HEK293 (cell line): Measurements from ENCODE around the gene POMP.

Experiments used
- CTCF ChIA-PET: fragments of 350-600 bp; formaldehyde crosslinking; extraction: SDS; loops from one replicate; lab custom pipeline; 2021; ENCODE audit warnings: antibody characterized with exemption; lab: Yijun Ruan, JAX
- POLR2A ChIA-PET: fragments of 300-600 bp; formaldehyde crosslinking; extraction: SDS; loops from one replicate; lab custom pipeline; 2020; ENCODE audit warnings: antibody characterized with exemption, inconsistent platforms; lab: Yijun Ruan, JAX
- H3K27ac ChIP-seq: fragments of 200-500 bp; sonication (Bioruptor generic); 2 replicates; pipeline ENCODE4 v1.5.1; 2014; ENCODE audit warnings: low read depth, low read length, control low read depth, inconsistent platforms; ENCODE audit errors: extremely low read depth
- H3K36me3 ChIP-seq, 2 experiments: fragments of 200-500 bp in 1 of 2; sonication (Bioruptor generic) in 1 of 2; 1 replicate in 1 of 2; 2 replicates in 1 of 2; pipeline ENCODE4 v1.5.1; 2014 to 2017; ENCODE audit warnings: inconsistent platforms in 2 of 2, low read length in 2 of 2; ENCODE audit not compliant: control insufficient read depth in 2 of 2, insufficient read depth in 1 of 2
- H3K4me1 ChIP-seq: fragments of 200-500 bp; sonication (Bioruptor generic); 2 replicates; pipeline ENCODE4 v1.5.1; 2014; ENCODE audit warnings: mild to moderate bottlenecking, low read length, inconsistent platforms; ENCODE audit not compliant: control insufficient read depth, insufficient read depth
- H3K4me3 ChIP-seq: 2 replicates; pipeline ENCODE4 v1.5.1; 2011; ENCODE audit warnings: low read depth, mild to moderate bottlenecking, control low read depth, low read length, moderate library complexity
- H3K9me3 ChIP-seq: fragments of 200-500 bp; sonication (Bioruptor generic); 2 replicates; pipeline ENCODE4 v1.5.1; 2014; ENCODE audit warnings: low read depth, low read length, inconsistent platforms; ENCODE audit not compliant: control insufficient read depth, insufficient read depth
- BCL11B ChIP-seq: fragments of 450-650 bp; formaldehyde crosslinking; IDR thresholded peaks from 2 replicates; pipeline ENCODE4 v1.5.1; 2016; ENCODE audit warnings: low read depth, missing biosample characterization, missing genetic modification characterization
- IKZF3 ChIP-seq: fragments of 450-650 bp; IDR thresholded peaks from 2 replicates; pipeline ENCODE4 v1.5.0; 2018; ENCODE audit warnings: missing biosample characterization, mild to moderate bottlenecking, missing genetic modification characterization, moderate library complexity
- KLF8 ChIP-seq: fragments of 450-650 bp; formaldehyde crosslinking; IDR thresholded peaks from 2 replicates; pipeline ENCODE4 v1.5.1; 2016; ENCODE audit warnings: missing biosample characterization, missing genetic modification characterization
- ZBTB48 ChIP-seq: fragments of 450-650 bp; formaldehyde crosslinking; IDR thresholded peaks from 2 replicates; pipeline ENCODE4 v1.5.1; 2016; ENCODE audit warnings: missing biosample characterization, missing genetic modification characterization
- ZBTB8A ChIP-seq: fragments of 450-650 bp; formaldehyde crosslinking; IDR thresholded peaks from 2 replicates; pipeline ENCODE4 v1.5.1; 2016; ENCODE audit warnings: missing biosample characterization, missing genetic modification characterization
- ZEB2 ChIP-seq: fragments of 450-650 bp; formaldehyde crosslinking; IDR thresholded peaks from 2 replicates; pipeline ENCODE4 v1.5.1; 2016; ENCODE audit warnings: missing biosample characterization, missing genetic modification characterization
- ZFP69B ChIP-seq: fragments of 450-650 bp; formaldehyde crosslinking; IDR thresholded peaks from 2 replicates; pipeline ENCODE4 v1.5.1; 2016; ENCODE audit warnings: missing biosample characterization, missing genetic modification characterization
- ZIC2 ChIP-seq: fragments of 450-650 bp; formaldehyde crosslinking; IDR thresholded peaks from 2 replicates; pipeline ENCODE4 v1.5.1; 2016; ENCODE audit warnings: missing biosample characterization, missing genetic modification characterization
- ZNF184 ChIP-seq: fragments of 450-650 bp; IDR thresholded peaks from 2 replicates; pipeline ENCODE4 v1.5.1; 2018; ENCODE audit warnings: missing biosample characterization, mild to moderate bottlenecking, missing genetic modification characterization
- ZNF223 ChIP-seq: fragments of 450-650 bp; formaldehyde crosslinking; IDR thresholded peaks from 2 replicates; pipeline ENCODE4 v1.5.1; 2016; ENCODE audit warnings: missing biosample characterization, missing genetic modification characterization
- ZNF266 ChIP-seq: fragments of 450-650 bp; formaldehyde crosslinking; IDR thresholded peaks from 2 replicates; pipeline ENCODE4 v1.5.1; 2016; ENCODE audit warnings: missing biosample characterization, missing genetic modification characterization, low read depth
- ZNF302 ChIP-seq: fragments of 450-650 bp; formaldehyde crosslinking; IDR thresholded peaks from 2 replicates; pipeline ENCODE4 v1.5.1; 2016; ENCODE audit warnings: missing biosample characterization, missing genetic modification characterization, low read depth
- ZNF335 ChIP-seq: fragments of 450-650 bp; formaldehyde crosslinking; conservative IDR thresholded peaks from 2 replicates; pipeline ENCODE4 v1.5.1; 2016; ENCODE audit warnings: missing biosample characterization, missing genetic modification characterization
- ZNF510 ChIP-seq: fragments of 450-650 bp; formaldehyde crosslinking; IDR thresholded peaks from 2 replicates; pipeline ENCODE4 v1.5.1; 2018; ENCODE audit warnings: mild to moderate bottlenecking, missing genetic modification characterization, missing biosample characterization; ENCODE audit not compliant: insufficient replicate concordance
- ZNF529 ChIP-seq: fragments of 450-650 bp; formaldehyde crosslinking; IDR thresholded peaks from 2 replicates; pipeline ENCODE4 v1.5.1; 2017; ENCODE audit warnings: missing genetic modification characterization, missing biosample characterization; ENCODE audit not compliant: insufficient replicate concordance
- ZNF561 ChIP-seq: fragments of 450-650 bp; IDR thresholded peaks from 2 replicates; pipeline ENCODE4 v1.5.1; 2018; ENCODE audit warnings: missing biosample characterization, missing genetic modification characterization, borderline replicate concordance
- ZNF600 ChIP-seq: fragments of 450-650 bp; formaldehyde crosslinking; IDR thresholded peaks from 2 replicates; pipeline ENCODE4 v1.5.1; 2016; ENCODE audit warnings: missing biosample characterization, missing genetic modification characterization
- ZNF768 ChIP-seq: fragments of 450-650 bp; formaldehyde crosslinking; IDR thresholded peaks from 2 replicates; pipeline ENCODE4 v1.5.1; 2018; ENCODE audit warnings: missing biosample characterization, mild to moderate bottlenecking, missing genetic modification characterization
- ZNF830 ChIP-seq: fragments of 450-650 bp; IDR thresholded peaks from 2 replicates; pipeline ENCODE4 v1.5.0; 2018; ENCODE audit warnings: missing biosample characterization, missing genetic modification characterization, low read depth, mild to moderate bottlenecking, moderate library complexity
- ZNF837 ChIP-seq: fragments of 450-650 bp; formaldehyde crosslinking; IDR thresholded peaks from 2 replicates; pipeline ENCODE4 v1.5.1; 2016; ENCODE audit warnings: missing biosample characterization, missing genetic modification characterization
- TF ChIP-seq, protein P1 (sequence below): fragments of 450-650 bp; formaldehyde crosslinking; IDR thresholded peaks from 2 replicates; pipeline ENCODE4 v1.5.1; 2016; ENCODE audit warnings: missing biosample characterization, missing genetic modification characterization
- TF ChIP-seq, protein P2 (sequence below): fragments of 450-650 bp; formaldehyde crosslinking; IDR thresholded peaks from 2 replicates; pipeline ENCODE4 v1.5.1; 2017; ENCODE audit warnings: missing biosample characterization, missing genetic modification characterization
- TF ChIP-seq, protein P3 (sequence below): fragments of 450-650 bp; formaldehyde crosslinking; optimal IDR thresholded peaks from 2 replicates; pipeline ENCODE3; 2016; ENCODE audit warnings: missing biosample characterization, mild to moderate bottlenecking, missing genetic modification characterization
- TF ChIP-seq, protein P4 (sequence below): fragments of 450-650 bp; formaldehyde crosslinking; IDR thresholded peaks from 2 replicates; pipeline ENCODE4 v1.5.1; 2016; ENCODE audit warnings: missing biosample characterization, missing genetic modification characterization
- TF ChIP-seq, protein P5 (sequence below): fragments of 450-650 bp; formaldehyde crosslinking; IDR thresholded peaks from 2 replicates; pipeline ENCODE4 v1.5.1; 2017; ENCODE audit warnings: missing biosample characterization, missing genetic modification characterization

The POMP gene

DNA sequence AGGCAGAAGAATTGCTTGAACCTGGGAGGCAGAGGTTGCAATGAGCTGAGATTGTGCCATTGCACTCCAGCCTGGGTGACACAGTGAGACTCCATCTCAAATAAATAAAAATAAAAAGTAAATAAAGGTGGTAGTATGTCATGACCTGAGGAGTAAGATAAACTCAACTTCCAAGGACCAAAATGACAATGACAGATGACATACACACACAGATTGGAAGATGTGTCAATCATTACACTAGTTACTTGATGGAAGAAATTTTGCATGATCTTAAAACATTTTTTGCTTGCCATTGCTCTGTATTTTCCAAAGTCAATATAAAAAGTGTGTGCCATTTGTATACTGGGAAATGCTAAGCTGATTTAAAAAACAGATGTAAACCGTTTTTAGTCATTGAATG, 55.7 kb downstream of the POMP start:
- Histone ChIP-seq H3K4me3 (no peak overlapping the region), H3K27ac (no peak overlapping the region), H3K4me1 (no peaks in the 10 kb centered on the region; the same call in 1 of the 2 replicates), H3K36me3 (peaks cover 0 to 4% of the 10 kb centered on the region in 2 experiments; a peak in 1 of 3 replicates), H3K9me3 (no peaks in the 10 kb centered on the region)
- CTCF ChIA-PET, result no interaction called here
- POLR2A ChIA-PET, result no interaction called here
- TF ChIP-seq, protein P1, sequence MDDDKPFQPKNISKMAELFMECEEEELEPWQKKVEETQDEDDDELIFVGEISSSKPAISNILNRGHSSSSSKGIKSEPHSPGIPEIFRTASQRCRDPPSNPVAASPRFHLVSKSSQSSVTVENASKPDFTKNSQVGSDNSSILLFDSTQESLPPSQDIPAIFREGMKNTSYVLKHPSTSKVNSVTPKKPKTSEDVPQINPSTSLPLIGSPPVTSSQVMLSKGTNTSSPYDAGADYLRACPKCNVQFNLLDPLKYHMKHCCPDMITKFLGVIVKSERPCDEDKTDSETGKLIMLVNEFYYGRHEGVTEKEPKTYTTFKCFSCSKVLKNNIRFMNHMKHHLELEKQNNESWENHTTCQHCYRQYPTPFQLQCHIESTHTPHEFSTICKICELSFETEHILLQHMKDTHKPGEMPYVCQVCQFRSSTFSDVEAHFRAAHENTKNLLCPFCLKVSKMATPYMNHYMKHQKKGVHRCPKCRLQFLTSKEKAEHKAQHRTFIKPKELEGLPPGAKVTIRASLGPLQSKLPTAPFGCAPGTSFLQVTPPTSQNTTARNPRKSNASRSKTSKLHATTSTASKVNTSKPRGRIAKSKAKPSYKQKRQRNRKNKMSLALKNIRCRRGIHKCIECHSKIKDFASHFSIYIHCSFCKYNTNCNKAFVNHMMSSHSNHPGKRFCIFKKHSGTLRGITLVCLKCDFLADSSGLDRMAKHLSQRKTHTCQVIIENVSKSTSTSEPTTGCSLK (tag by site-specific recombination), result no peak
- no peak for TF ChIP-seq ZNF510 (tag by site-specific recombination)
- no peak for TF ChIP-seq ZNF830

DNA sequence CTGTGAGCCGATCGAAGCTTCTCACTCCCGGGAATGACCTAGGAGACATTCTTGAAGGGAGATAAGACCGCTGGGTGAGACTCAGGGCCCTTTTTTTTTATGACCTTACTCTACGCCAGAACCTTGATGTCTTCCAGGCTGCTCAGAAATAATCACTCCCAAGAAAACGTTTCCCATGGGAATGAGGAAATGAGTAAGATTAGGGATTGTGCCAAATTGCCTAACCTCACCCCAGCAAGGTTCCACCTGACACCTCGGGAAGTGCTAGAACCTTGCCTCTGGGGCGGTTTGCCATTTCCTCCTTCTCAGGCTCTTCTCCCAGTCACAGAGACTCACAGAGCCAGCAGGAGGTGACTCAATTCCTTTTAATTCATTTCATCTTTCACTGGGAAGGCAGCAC, 57.6 kb downstream of the POMP start:
- Histone ChIP-seq H3K4me3 (no peak overlapping the region), H3K27ac (no peak overlapping the region), H3K9me3 (no peaks in the 10 kb centered on the region), H3K4me1 (no peaks in the 10 kb centered on the region; the same call in 1 of the 2 replicates), H3K36me3 (no peaks in the 10 kb centered on the region)
- POLR2A ChIA-PET, result interaction anchor here (1.2 kb wide), 1 partner anchor 57 kb away, joined by 7 read pairs; the partner anchor contains the start of gene POMP
- CTCF ChIA-PET, result interaction anchor here (0.7 kb wide), 2 partner anchors 36 to 1109 kb away, joined by 3 read pairs; no protein-coding TSS in a partner anchor
- TF ChIP-seq ZIC2 (tag by site-specific recombination) (peak; percentile 30), ZNF561 (tag by site-specific recombination) (0 out of 2 replicates have a peak, but pooled peaks have one; percentile 34), IKZF3 (tag by site-specific recombination) (peak; percentile 53; the same call in 1 of the 2 replicates), ZNF184 (no peak), ZNF266 (tag by site-specific recombination) (no peak), ZNF600 (peak; percentile 42), ZFP69B (tag by site-specific recombination) (0 out of 2 replicates have a peak, but pooled peaks have one; percentile 17), ZNF529 (tag by site-specific recombination) (no peak), ZNF837 (tag by site-specific recombination) (no peak), BCL11B (no peak), ZNF223 (no peak), KLF8 (tag by site-specific recombination) (peak; percentile 41; the same call in 1 of the 2 replicates), ZBTB48 (tag by site-specific recombination) (peak; percentile 42; the same call in 1 of the 2 replicates), ZEB2 (tag by site-specific recombination) (no peak), ZNF335 (peak; percentile 65), ZNF302 (tag by site-specific recombination) (no peak), ZNF768 (tag by site-specific recombination) (no peak), ZBTB8A (tag by site-specific recombination) (peak; percentile 36; the same call in 1 of the 2 replicates)
- TF ChIP-seq, protein P2, sequence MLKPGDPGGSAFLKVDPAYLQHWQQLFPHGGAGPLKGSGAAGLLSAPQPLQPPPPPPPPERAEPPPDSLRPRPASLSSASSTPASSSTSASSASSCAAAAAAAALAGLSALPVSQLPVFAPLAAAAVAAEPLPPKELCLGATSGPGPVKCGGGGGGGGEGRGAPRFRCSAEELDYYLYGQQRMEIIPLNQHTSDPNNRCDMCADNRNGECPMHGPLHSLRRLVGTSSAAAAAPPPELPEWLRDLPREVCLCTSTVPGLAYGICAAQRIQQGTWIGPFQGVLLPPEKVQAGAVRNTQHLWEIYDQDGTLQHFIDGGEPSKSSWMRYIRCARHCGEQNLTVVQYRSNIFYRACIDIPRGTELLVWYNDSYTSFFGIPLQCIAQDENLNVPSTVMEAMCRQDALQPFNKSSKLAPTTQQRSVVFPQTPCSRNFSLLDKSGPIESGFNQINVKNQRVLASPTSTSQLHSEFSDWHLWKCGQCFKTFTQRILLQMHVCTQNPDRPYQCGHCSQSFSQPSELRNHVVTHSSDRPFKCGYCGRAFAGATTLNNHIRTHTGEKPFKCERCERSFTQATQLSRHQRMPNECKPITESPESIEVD (tag by site-specific recombination), result peak; percentile 28; the same call in 1 of the 2 replicates
- TF ChIP-seq, protein P3, sequence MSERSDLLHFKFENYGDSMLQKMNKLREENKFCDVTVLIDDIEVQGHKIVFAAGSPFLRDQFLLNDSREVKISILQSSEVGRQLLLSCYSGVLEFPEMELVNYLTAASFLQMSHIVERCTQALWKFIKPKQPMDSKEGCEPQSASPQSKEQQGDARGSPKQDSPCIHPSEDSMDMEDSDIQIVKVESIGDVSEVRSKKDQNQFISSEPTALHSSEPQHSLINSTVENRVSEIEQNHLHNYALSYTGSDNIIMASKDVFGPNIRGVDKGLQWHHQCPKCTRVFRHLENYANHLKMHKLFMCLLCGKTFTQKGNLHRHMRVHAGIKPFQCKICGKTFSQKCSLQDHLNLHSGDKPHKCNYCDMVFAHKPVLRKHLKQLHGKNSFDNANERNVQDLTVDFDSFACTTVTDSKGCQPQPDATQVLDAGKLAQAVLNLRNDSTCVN (tag by site-specific recombination), result no peak
- TF ChIP-seq, protein P4, sequence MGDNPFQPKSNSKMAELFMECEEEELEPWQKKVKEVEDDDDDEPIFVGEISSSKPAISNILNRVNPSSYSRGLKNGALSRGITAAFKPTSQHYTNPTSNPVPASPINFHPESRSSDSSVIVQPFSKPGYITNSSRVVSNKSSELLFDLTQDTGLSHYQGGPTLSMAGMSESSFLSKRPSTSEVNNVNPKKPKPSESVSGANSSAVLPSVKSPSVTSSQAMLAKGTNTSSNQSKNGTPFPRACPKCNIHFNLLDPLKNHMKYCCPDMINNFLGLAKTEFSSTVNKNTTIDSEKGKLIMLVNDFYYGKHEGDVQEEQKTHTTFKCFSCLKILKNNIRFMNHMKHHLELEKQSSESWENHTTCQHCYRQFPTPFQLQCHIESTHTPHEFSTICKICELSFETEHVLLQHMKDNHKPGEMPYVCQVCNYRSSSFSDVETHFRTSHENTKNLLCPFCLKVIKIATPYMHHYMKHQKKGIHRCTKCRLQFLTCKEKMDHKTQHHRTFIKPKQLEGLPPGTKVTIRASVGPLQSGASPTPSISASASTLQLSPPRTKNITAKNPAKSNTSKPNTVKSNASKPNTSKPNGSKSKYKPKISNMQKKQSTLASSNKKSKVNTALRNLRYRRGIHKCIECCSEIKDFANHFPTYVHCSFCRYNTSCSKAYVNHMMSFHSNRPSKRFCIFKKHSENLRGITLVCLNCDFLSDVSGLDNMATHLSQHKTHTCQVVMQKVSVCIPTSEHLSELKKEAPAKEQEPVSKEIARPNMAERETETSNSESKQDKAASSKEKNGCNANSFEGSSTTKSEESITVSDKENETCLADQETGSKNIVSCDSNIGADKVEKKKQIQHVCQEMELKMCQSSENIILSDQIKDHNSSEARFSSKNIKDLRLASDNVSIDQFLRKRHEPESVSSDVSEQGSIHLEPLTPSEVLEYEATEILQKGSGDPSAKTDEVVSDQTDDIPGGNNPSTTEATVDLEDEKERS, result no peak
- TF ChIP-seq, protein P5, sequence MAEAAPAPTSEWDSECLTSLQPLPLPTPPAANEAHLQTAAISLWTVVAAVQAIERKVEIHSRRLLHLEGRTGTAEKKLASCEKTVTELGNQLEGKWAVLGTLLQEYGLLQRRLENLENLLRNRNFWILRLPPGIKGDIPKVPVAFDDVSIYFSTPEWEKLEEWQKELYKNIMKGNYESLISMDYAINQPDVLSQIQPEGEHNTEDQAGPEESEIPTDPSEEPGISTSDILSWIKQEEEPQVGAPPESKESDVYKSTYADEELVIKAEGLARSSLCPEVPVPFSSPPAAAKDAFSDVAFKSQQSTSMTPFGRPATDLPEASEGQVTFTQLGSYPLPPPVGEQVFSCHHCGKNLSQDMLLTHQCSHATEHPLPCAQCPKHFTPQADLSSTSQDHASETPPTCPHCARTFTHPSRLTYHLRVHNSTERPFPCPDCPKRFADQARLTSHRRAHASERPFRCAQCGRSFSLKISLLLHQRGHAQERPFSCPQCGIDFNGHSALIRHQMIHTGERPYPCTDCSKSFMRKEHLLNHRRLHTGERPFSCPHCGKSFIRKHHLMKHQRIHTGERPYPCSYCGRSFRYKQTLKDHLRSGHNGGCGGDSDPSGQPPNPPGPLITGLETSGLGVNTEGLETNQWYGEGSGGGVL (tag by site-specific recombination), result peak; percentile 88
